ENCODE results near the gene NXN. TPM values are rescaled to one million over a fixed set of nuclear protein-coding genes. Genes with fewer than 3 reads are reported as not detected.
A peak's percentile ranks its signal among the peaks of the same experiment; 100 is the strongest.

The NXN gene
- total RNA-seq, 1 experiment from 2014 or later: 48.4 TPM

DNA sequence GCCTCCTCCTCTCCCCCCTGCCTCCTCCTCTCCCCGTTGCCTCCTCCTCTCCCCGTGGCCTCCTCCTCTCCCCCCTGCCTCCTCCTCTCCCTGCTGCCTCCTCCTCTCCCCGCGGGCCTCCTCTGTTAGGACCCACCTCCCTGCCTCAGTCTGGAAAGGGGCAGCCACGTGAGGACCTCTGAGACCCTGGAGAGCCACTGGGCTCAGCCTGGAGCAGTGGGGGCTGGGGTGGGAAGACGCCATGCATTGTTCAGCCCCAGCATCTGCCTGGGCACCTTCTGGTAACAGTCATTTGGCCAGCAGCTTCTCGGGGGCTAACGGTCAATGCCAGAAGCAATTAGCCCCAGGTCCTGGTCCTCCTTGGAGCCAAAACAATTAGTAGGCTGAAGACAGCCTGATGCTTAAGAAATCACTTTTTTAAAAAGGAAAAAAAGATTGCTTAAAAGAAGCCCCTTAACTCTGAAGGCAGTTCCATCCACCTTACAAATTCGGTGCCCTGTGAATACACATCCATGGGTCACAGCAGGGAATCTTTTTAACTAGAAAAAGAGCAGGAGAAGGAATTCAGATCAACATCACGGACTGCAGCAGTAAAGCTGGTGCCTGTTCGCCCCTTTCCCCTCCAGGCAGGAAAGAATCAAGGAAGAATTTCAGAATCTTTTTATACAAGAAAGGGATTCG lies 29.8 kb downstream of the NXN start:
- Histone ChIP-seq H3K27me3 (replicated peaks) (no peaks in the 10 kb centered on the region), H3K36me3 (no peaks in the 10 kb centered on the region), H3K4me1 (replicated peaks) (peaks cover 33% of the 10 kb centered on the region), H3K27ac (no peak overlapping the region), H3K9me3 (replicated peaks) (no peaks in the 10 kb centered on the region), H3K4me3 (no peak overlapping the region)
- no peak for DNase-seq (ENCODE audit: low read depth in 1 of 2, low spot score in 2 of 2)

DNA sequence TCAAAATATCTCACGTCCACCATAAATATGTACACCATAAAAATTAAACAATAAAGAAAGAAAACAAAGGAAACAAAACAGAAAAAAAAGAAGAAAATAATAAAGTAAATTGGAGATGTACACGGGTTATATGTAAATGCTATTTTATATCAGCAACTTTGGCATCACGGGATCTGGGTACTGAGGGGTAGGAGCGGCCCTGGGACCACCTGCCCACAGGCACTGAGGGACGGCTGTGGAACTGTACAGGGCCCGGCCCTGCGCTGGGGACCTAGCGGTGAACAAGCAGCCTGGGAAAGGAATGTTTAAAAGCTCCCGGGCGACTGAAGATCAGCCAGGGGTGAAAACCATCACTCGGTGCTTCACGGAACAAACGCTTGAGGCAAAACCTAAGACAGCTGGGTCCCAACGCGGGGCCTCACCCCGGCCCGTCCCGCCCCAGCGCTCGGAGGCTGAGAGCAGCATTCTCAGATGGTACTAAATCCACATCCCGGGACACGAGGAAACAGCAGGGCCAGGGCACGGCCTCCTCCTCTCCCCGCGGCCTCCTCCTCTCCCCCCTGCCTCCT lies 31.2 kb downstream of the NXN start:
- Histone ChIP-seq H3K4me3 (no peak overlapping the region), H3K27me3 (replicated peaks) (no peaks in the 10 kb centered on the region), H3K27ac (no peak overlapping the region), H3K9me3 (replicated peaks) (no peaks in the 10 kb centered on the region), H3K36me3 (no peaks in the 10 kb centered on the region), H3K4me1 (replicated peaks) (peaks cover 20% of the 10 kb centered on the region)
- no peak for DNase-seq (ENCODE audit: low read depth in 1 of 2, low spot score in 2 of 2)

DNA sequence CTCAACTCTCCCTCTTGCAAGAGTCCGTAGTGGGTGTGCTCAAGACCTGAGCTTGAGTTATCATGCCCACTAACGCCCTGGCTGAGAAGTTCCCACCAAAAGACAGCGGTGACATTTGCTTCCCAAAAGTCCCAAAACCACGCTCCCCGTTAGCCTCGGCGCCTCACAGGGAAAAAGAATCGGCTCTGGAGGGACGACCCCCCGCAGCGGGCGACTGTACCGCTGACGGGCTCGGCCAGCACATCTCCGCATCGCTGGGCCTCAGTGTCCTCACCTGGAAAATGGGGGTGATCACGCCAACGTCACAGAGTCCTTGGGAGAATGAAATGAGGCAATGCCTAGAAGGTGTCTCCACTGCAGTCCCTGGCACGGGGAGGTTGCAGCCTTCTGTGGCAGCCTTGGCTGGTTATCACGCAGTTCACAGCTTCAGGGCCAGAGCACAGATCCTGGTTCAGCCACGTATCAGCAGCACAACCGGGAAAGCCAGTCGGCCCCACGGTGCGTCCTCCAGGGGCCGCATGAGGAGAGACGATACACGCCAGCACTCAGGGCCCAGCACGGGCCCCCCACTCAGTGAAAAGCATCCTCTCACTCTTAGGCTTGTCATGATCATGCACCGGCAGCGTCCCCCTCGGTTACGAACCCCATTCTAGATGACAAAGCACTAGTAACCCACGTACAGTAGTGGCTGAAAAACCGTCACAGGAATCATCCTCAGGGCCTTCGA lies 32.9 kb downstream of the NXN start:
- DNase-seq (ENCODE audit: low read depth in 1 of 2, low spot score in 2 of 2): no peak
- H3K9me3 ChIP-seq (replicated peaks): no peaks in the 10 kb centered on the region

DNA sequence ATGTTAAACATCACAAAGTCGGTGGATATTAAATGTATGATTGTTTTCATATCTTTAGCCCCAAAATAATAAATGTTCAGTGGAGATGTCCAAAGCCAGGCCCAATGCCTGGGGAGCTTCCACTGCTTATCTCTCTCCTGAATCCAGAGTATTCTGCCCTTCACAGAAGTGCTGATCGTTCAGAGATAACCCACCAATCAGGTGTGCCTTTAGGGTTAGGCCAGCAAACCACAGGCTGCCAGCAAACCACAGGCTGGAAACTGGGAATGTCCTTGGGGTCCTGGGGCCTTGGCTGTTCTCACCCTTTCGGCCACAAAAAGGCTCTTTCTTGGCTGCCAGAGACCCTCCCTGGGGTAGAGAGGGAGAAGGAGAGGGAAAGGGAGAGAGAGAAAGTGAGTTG lies 33.9 kb downstream of the NXN start:
- no peaks in the 10 kb centered on the region for H3K9me3 ChIP-seq (replicated peaks)
- no peak overlapping the region for H3K4me3 ChIP-seq
- no peaks in the 10 kb centered on the region for H3K36me3 ChIP-seq
- H3K27ac ChIP-seq: no peak overlapping the region
- DNase-seq (ENCODE audit: low read depth in 1 of 2, low spot score in 2 of 2): no peak
- H3K27me3 ChIP-seq (replicated peaks): no peaks in the 10 kb centered on the region
- H3K4me1 ChIP-seq (replicated peaks): peaks cover 10% of the 10 kb centered on the region

More for the DNA sequence above, 32.9 kb downstream of the NXN start:
- H3K36me3 ChIP-seq: no peaks in the 10 kb centered on the region
- H3K4me1 ChIP-seq (replicated peaks): peaks cover 18% of the 10 kb centered on the region
- no peaks in the 10 kb centered on the region for H3K27me3 ChIP-seq (replicated peaks)
- H3K27ac ChIP-seq: no peak overlapping the region
- no peak overlapping the region for H3K4me3 ChIP-seq

DNA sequence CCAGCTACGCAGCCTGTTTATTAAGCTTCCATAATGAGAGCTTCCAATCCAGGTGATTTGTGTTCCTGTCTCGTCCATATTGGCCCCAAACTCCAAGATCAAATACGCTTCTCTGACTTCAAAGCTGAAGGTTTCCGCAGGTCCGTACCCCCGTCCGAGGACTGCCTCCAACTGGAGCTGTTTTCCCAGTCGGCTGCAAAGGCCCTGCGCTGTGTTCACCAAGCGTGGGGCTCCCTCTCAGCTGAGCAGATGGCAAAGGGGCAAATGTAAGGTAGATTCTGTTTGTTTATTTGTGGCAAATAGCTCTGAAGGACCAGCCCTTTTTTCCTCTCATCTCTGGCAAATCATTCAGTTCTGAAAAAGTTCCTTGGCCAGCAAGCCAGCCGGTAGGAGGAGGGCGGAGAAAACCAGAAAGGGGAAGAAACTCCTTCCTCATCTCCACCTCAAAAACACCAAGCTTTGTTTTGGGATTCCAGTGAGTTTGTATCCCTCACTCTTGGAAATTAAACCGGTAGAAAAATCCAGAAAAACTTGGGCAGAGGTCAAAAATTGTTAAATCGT lies 35.2 kb downstream of the NXN start:
- no peak overlapping the region for H3K27ac ChIP-seq
- H3K36me3 ChIP-seq: no peaks in the 10 kb centered on the region
- H3K4me1 ChIP-seq (replicated peaks): no peaks in the 10 kb centered on the region
- DNase-seq (ENCODE audit: low read depth in 1 of 2, low spot score in 2 of 2): no peak
- H3K9me3 ChIP-seq (replicated peaks): no peaks in the 10 kb centered on the region
- no peaks in the 10 kb centered on the region for H3K27me3 ChIP-seq (replicated peaks)
- no peak overlapping the region for H3K4me3 ChIP-seq

DNA sequence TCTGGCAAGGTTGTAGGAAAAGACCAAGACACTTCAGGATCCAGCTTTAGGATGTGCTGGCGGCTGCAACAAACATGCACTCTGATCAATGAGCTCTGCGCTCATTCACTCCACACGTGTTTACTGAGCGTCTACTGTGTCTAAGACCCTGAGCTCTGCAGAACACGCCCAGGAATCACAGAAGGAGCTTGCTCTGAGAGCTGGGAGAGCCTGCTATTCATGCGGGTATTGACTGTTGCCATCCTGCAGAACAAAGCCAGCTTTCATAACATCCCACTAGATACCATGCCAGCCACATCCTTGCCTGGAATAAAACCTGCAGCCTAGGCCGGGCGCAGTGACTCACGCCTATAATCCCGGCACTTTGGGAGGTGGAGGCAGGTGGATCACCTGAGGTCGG lies 44.1 kb downstream of the NXN start:
- no peaks in the 10 kb centered on the region for H3K36me3 ChIP-seq
- H3K27ac ChIP-seq: no peak overlapping the region
- no peak for DNase-seq (ENCODE audit: low read depth in 1 of 2, low spot score in 2 of 2)
- no peak overlapping the region for H3K4me3 ChIP-seq
- peaks cover 26% of the 10 kb centered on the region for H3K4me1 ChIP-seq (replicated peaks)
- no peaks in the 10 kb centered on the region for H3K9me3 ChIP-seq (replicated peaks)
- no peaks in the 10 kb centered on the region for H3K27me3 ChIP-seq (replicated peaks)

DNA sequence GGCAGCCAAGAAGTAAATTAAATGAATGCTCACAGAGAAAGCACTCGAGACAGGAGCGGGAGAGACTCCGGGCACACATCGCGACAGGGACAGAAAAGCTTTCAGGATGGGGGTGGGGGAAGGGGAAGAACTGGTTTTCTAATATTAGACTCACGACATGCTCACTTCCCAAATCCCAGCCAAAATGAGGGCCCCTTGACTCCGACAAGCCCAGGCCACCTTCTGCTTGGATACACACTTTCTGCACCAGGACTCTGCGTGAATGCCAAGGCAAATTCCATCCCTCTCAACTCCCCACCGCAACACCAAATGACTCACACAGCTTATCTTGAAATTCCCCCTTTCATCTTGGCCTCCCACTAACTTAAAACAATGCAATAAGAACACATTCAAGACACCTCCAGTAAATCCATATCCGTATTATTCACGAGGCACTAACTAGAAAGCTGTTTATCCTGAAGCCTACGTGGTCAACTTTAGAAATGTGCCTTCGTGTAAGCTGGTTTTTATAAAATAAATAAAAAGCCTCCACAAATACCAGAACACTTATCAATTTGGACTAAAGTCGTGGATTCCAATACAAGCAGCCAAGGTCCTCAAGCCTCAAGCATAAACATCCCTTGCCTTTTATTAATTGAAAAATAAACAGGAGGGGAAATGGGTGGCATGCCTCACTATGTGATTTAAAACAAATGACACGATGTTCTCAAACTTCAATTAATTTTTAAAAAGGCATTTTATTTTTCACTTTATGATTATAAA lies 46.1 kb downstream of the NXN start:
- no peak overlapping the region for H3K4me3 ChIP-seq

DNA sequence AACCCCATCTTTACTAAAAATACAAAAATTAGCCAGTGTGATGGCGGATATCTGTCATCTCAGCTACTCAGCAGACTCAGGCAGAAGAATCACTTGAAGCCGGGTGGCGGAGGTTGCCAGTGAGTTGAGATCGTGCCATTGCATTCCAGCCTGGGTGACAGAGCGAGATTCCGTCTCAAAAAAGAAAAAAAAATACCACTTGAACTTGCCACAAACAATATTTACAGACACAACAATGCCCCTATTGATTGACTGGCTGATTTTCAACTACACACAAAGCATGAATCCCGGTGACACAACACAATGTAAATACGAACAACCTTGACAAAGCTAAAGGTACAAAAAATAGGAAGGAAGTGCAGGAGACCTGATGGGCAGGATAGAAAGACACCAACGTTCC lies 49.3 kb downstream of the NXN start:
- Histone ChIP-seq H3K4me3 (no peak overlapping the region), H3K27ac (no peak overlapping the region), H3K27me3 (replicated peaks) (no peaks in the 10 kb centered on the region), H3K9me3 (replicated peaks) (no peaks in the 10 kb centered on the region), H3K36me3 (peaks cover 2% of the 10 kb centered on the region; the same call in 1 of the 2 replicates), H3K4me1 (replicated peaks) (peaks cover 56% of the 10 kb centered on the region)
- DNase-seq (ENCODE audit: low read depth in 1 of 2, low spot score in 2 of 2): no peak

More for the DNA sequence above, 46.1 kb downstream of the NXN start:
- Histone ChIP-seq H3K36me3 (peaks cover 2% of the 10 kb centered on the region; the same call in 1 of the 2 replicates), H3K9me3 (replicated peaks) (no peaks in the 10 kb centered on the region), H3K27me3 (replicated peaks) (no peaks in the 10 kb centered on the region), H3K27ac (peak overlapping the region; percentile 68), H3K4me1 (replicated peaks) (peaks cover 37% of the 10 kb centered on the region)
- DNase-seq (ENCODE audit: low read depth in 1 of 2, low spot score in 2 of 2): peak; percentile 90 to 97

DNA sequence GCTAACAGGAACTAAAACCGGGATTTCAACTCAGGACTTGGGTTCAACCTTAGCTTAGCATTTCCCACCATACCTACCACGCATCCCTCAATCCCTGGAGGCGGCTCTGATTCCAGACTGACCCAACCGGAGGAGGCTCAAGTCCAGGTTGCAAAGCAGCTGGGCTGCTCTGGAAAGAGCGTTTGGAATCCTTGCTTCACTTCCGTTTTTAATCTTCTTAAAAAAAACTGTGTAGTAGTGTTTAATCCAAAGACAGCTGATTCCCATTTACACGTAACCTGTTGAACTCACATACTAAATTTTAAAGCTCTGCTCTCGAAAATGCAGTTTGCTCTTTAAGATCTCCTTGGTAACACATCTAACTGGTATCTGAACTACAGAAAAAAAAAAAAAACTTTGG lies 50.0 kb downstream of the NXN start:
- H3K9me3 ChIP-seq (replicated peaks): no peaks in the 10 kb centered on the region
- H3K27ac ChIP-seq: no peak overlapping the region
- H3K4me3 ChIP-seq: no peak overlapping the region
- no peaks in the 10 kb centered on the region for H3K27me3 ChIP-seq (replicated peaks)
- no peak for DNase-seq (ENCODE audit: low read depth in 1 of 2, low spot score in 2 of 2)
- peaks cover 55% of the 10 kb centered on the region for H3K4me1 ChIP-seq (replicated peaks)
- H3K36me3 ChIP-seq: peaks cover 2% of the 10 kb centered on the region; the same call in 1 of the 2 replicates

DNA sequence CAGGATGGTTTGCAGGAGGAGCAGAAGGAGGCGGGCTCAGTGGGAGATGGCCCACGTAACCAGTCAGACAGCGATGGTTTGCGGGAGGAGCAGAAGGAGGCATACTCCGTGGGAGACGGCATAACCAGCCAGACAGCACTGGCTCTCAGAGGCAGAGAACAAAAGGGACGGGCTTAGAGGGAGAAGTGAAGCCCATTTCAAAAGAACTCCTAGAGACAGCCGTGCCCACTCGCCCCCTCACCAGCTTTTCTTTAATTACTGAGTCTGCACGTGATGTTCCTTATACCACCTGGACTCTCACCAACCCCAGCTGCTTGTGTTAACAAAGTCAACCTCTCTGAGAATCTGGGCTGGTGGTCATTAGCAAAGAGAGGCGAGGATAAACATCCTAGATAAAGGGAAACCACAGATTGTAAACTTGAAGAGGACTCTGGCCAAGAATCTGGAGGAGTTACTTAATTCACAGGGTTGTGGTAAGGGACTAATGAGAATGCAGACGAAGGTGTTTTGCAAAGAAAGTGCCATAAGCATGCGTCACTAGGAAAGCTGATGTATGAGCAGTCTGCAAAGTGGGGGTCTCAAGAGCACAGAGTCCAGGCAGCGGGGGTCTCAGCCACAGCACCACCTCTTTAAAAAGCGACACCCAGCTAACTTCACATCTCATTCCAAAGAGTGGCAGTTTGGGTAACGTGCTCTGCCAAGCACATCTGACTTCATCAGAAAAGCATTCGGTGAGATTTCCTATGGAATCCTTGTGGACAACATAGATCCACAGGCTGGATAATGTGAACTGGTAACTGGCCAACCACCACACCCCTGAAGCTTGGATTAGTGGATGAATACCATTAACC lies 51.7 kb downstream of the NXN start:
- H3K4me3 ChIP-seq: no peak overlapping the region
- H3K9me3 ChIP-seq (replicated peaks): 0 out of 2 replicates have a peak, but pooled peaks cover 2% of the 10 kb centered on the region
- H3K27me3 ChIP-seq (replicated peaks): no peaks in the 10 kb centered on the region
- H3K4me1 ChIP-seq (replicated peaks): peaks cover 40% of the 10 kb centered on the region
- DNase-seq (ENCODE audit: low read depth in 1 of 2, low spot score in 2 of 2): peak; percentile 77 to 96
- peak overlapping the region; percentile 69 for H3K27ac ChIP-seq
- peaks cover 2% of the 10 kb centered on the region; the same call in 1 of the 2 replicates for H3K36me3 ChIP-seq

DNA sequence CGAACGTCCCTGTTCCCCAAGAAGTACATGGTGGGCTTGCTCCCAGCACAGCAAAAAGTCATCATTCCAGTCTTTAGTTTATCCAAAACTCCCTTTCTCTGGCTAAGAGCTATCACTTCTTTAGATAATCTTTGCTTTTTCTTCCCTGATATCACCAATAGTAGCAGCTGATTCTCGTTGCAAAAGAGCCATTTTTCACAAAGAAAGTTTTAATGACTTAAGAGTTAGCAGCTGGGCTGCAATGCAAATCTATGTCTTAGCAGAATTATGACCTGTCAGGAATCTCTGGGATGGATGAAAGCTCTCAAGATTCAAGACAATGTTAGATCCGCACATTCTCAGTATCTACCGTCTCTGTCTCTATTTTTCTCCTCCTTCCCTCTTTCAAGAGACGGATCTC lies 53.8 kb downstream of the NXN start:
- Histone ChIP-seq H3K4me3 (no peak overlapping the region), H3K9me3 (replicated peaks) (0 out of 2 replicates have a peak, but pooled peaks cover 2% of the 10 kb centered on the region), H3K27ac (no peak overlapping the region), H3K4me1 (replicated peaks) (peaks cover 30% of the 10 kb centered on the region), H3K36me3 (peaks cover 2% of the 10 kb centered on the region), H3K27me3 (replicated peaks) (no peaks in the 10 kb centered on the region)
- no peak for DNase-seq (ENCODE audit: low read depth in 1 of 2, low spot score in 2 of 2)

DNA sequence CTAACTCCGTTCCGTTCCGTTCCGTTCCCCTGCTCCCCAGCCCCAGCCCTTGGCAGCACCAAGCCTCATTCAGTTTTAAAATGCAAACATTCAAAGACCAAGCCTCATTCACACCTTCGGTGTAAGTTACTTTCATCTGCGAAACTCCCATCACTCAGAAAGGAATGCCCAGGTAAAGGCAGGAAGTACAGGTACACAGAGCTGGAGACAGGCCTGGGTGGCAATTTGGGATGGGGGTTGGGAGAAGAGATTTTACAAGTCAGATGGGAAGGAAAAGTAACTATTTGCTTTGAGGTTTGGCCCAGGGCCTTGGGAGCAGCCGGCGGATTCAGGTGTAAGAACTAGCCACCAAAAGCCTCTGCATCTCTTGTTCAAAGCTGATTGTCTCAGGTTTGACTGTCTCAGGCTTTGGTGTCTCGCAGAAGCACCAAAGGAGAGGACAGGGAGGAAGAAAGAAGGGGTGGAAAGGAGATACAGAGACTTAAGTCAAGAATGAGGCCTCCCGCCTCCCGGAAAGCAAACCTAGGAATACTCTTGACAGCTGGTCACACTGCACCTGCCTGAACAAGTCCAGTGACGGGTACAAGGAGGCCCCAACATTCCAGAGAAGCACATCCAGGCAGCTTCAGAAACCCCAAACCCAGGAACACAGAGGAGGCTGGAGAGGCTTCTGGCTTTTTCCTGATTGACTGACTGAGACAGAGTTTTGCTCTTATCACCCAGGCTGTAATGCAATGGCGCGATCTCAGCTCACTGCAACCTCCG lies 54.7 kb downstream of the NXN start:
- H3K27ac ChIP-seq: no peak overlapping the region
- no peak overlapping the region for H3K4me3 ChIP-seq
- H3K36me3 ChIP-seq: peaks cover 2% of the 10 kb centered on the region
- peaks cover 26% of the 10 kb centered on the region for H3K4me1 ChIP-seq (replicated peaks)
- H3K9me3 ChIP-seq (replicated peaks): 0 out of 2 replicates have a peak, but pooled peaks cover 2% of the 10 kb centered on the region
- DNase-seq (ENCODE audit: low read depth in 1 of 2, low spot score in 2 of 2): no peak
- H3K27me3 ChIP-seq (replicated peaks): no peaks in the 10 kb centered on the region
